Astrocyte (in vitro differentiated cells and primary cell): ENCODE results near the gene TMEM143. TPM values are rescaled to one million over a fixed set of nuclear protein-coding genes. Genes with fewer than 3 reads are reported as not detected.

ENCODE experiments used
- DNase-seq: peaks from one replicate; pipeline ENCODE4 v3.0.0-alpha.2; 2010; ENCODE audit warnings: low read depth
- FAIRE-seq: peaks from 2 replicates; lab custom pipeline; 2011; peaks lifted over from hg19 to GRCh38; lab: Jason Lieb, UNC
- H2AFZ ChIP-seq: 2 replicates; pipeline ENCODE4 v1.6.0; 2012; ENCODE audit warnings: low read depth, low read length, inconsistent platforms
- H3K27ac ChIP-seq: 2 replicates; pipeline ENCODE4 v1.5.1; 2011; ENCODE audit warnings: low read depth, low read length, inconsistent platforms
- H3K27me3 ChIP-seq: 2 replicates; pipeline ENCODE4 v1.6.0; 2011; ENCODE audit warnings: low read length, inconsistent platforms; ENCODE audit not compliant: insufficient read depth
- H3K36me3 ChIP-seq: 2 replicates; pipeline ENCODE4 v1.5.1; 2011; ENCODE audit warnings: low read length, inconsistent platforms; ENCODE audit not compliant: insufficient read depth
- H3K4me1 ChIP-seq: 2 replicates; pipeline ENCODE4 v1.5.1; 2011; ENCODE audit warnings: low read length, inconsistent platforms; ENCODE audit not compliant: insufficient read depth
- H3K4me2 ChIP-seq: 2 replicates; pipeline ENCODE4 v1.6.0; 2012; ENCODE audit warnings: low read length, inconsistent platforms
- H3K4me3 ChIP-seq: 2 replicates; pipeline ENCODE4 v1.5.1; 2011; ENCODE audit warnings: low read depth, mild to moderate bottlenecking, low read length, inconsistent platforms; ENCODE audit not compliant: insufficient read depth
- H3K79me2 ChIP-seq: 2 replicates; pipeline ENCODE4 v1.6.0; 2012; ENCODE audit warnings: mild to moderate bottlenecking, low read length, inconsistent platforms; ENCODE audit not compliant: insufficient read depth
- H3K9ac ChIP-seq: 2 replicates; pipeline ENCODE4 v1.6.0; 2012; ENCODE audit warnings: mild to moderate bottlenecking, low read length, inconsistent platforms
- H3K9me3 ChIP-seq: 2 replicates; pipeline ENCODE4 v1.5.1; 2012; ENCODE audit warnings: low read depth, mild to moderate bottlenecking, low read length, inconsistent platforms; ENCODE audit not compliant: insufficient read depth
- H4K20me1 ChIP-seq: 2 replicates; pipeline ENCODE4 v1.6.0; 2012; ENCODE audit warnings: low read length, inconsistent platforms; ENCODE audit not compliant: insufficient read depth
- H3K27ac Mint-ChIP-seq: one replicate; pipeline ENCODE4 v1.8.0; 2021; ENCODE audit warnings: mild to moderate bottlenecking, mixed read lengths; ENCODE audit not compliant: unreplicated experiment
- H3K27me3 Mint-ChIP-seq: one replicate; pipeline ENCODE4 v1.8.0; 2021; ENCODE audit warnings: low read depth, mixed read lengths; ENCODE audit not compliant: unreplicated experiment
- H3K36me3 Mint-ChIP-seq: one replicate; pipeline ENCODE4 v1.8.0; 2021; ENCODE audit warnings: low read depth, mixed read lengths; ENCODE audit not compliant: unreplicated experiment
- H3K4me1 Mint-ChIP-seq: one replicate; pipeline ENCODE4 v1.8.0; 2021; ENCODE audit warnings: low read depth, mixed read lengths; ENCODE audit not compliant: unreplicated experiment
- H3K4me3 Mint-ChIP-seq: one replicate; pipeline ENCODE4 v1.8.0; 2021; ENCODE audit warnings: mild to moderate bottlenecking, moderate library complexity, mixed read lengths; ENCODE audit not compliant: unreplicated experiment
- H3K9me3 Mint-ChIP-seq: one replicate; pipeline ENCODE4 v1.8.0; 2021; ENCODE audit warnings: mild to moderate bottlenecking, mixed read lengths; ENCODE audit not compliant: unreplicated experiment
- CTCF ChIP-seq: IDR thresholded peaks from 2 replicates; pipeline ENCODE4 v1.5.1; 2011; ENCODE audit warnings: low read depth, mild to moderate bottlenecking, inconsistent platforms, low read length, moderate library complexity; ENCODE audit not compliant: insufficient read depth
- EZH2 ChIP-seq: IDR thresholded peaks from 2 replicates; pipeline ENCODE4 v1.6.1; 2012; ENCODE audit warnings: mild to moderate bottlenecking, low read length, inconsistent platforms; ENCODE audit not compliant: insufficient read depth
- total RNA-seq: library from RNA; stranded (reverse); gene quantifications from 2 replicates; pipeline ENCODE4 v1.2.1, GENCODE V29; 2021

The TMEM143 gene
- total RNA-seq, 1 donor from 2014 or later, result 8.7 TPM

DNA sequence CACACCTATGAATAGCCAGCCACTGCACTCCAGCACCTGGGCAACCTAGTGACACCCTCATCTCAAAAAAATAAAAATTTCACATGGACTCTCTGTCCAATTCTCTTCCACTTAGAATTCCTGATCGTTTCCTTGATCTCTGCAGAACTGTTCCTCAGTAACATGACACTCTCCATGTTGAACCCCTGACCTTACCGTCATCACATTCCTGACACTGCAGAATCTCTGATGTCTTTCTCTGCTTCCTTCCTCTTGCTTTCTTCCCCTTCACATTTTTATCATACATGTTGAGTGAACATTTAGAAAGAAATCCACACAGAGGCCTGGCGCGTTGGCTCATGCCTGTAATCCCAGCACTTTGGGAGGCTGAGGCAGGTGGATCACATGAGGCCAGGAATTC lies 78.8 kb downstream of the TMEM143 start:
- H3K36me3 ChIP-seq, result no peaks in the 10 kb centered on the region
- no peaks in the 10 kb centered on the region for H3K27me3 ChIP-seq
- peaks cover 18% of the 10 kb centered on the region for H3K9me3 Mint-ChIP-seq
- H3K4me1 Mint-ChIP-seq, result peaks cover 12% of the 10 kb centered on the region
- no peak for TF ChIP-seq CTCF
- no peak for TF ChIP-seq EZH2
- H3K27me3 Mint-ChIP-seq, result no peaks in the 10 kb centered on the region
- peaks cover 38% of the 10 kb centered on the region for H3K36me3 Mint-ChIP-seq
- no peaks in the 10 kb centered on the region for H4K20me1 ChIP-seq
- H3K4me2 ChIP-seq, result peak overlapping the region; percentile 56
- H3K9ac ChIP-seq, result peak overlapping the region; percentile 75
- no peak overlapping the region for H2AFZ ChIP-seq
- no peak for FAIRE-seq
- no peak overlapping the region for H3K4me3 Mint-ChIP-seq
- DNase-seq, result peak; percentile 30
- no peak overlapping the region for H3K4me3 ChIP-seq
- H3K27ac ChIP-seq, result peak overlapping the region; percentile 97
- H3K4me1 ChIP-seq, result peaks cover 14% of the 10 kb centered on the region
- H3K79me2 ChIP-seq, result no peaks in the 10 kb centered on the region
- H3K9me3 ChIP-seq, result peaks cover 22% of the 10 kb centered on the region
- peak overlapping the region; percentile 92 for H3K27ac Mint-ChIP-seq

- H3K27ac ChIP-seq, result peak overlapping the region; percentile 97
- H3K9ac ChIP-seq, result peak overlapping the region; percentile 75
- peak overlapping the region; percentile 92 for H3K27ac Mint-ChIP-seq
- TF ChIP-seq EZH2 (no peak), CTCF (no peak)
- H3K4me2 ChIP-seq, result peak overlapping the region; percentile 65
- H3K4me3 ChIP-seq, result no peak overlapping the region
- H3K79me2 ChIP-seq, result no peaks in the 10 kb centered on the region
- no peak overlapping the region for H2AFZ ChIP-seq
- H3K4me1 Mint-ChIP-seq, result peaks cover 12% of the 10 kb centered on the region
- H3K36me3 ChIP-seq, result no peaks in the 10 kb centered on the region
- H3K4me3 Mint-ChIP-seq, result peak overlapping the region; percentile 21
- H3K4me1 ChIP-seq, result peaks cover 14% of the 10 kb centered on the region
- H3K36me3 Mint-ChIP-seq, result peaks cover 37% of the 10 kb centered on the region
- peaks cover 18% of the 10 kb centered on the region for H3K9me3 Mint-ChIP-seq
- no peaks in the 10 kb centered on the region for H3K27me3 Mint-ChIP-seq
- no peaks in the 10 kb centered on the region for H3K27me3 ChIP-seq
- peaks cover 22% of the 10 kb centered on the region for H3K9me3 ChIP-seq
- H4K20me1 ChIP-seq, result no peaks in the 10 kb centered on the region
- DNase-seq, result peak; percentile 94
- FAIRE-seq, result no peak
Measured at GRCh38 chr19:48283908-48284307, 79.8 kb downstream of the TMEM143 start.

Other genes with a start within 250 kb of the TMEM143 start
- gene LIG1, start 193.6 kb downstream of the TMEM143 start, total RNA-seq, result 16.8 and 19.2 TPM in 2 replicates
- gene ZSWIM9, start 193.3 kb downstream of the TMEM143 start, total RNA-seq, result 4.7 TPM in 2 replicates
- 22.9 and 26.3 TPM in 2 replicates for gene CARD8, start 108.0 kb downstream of the TMEM143 start, total RNA-seq
- gene ZNF114, start 93.9 kb downstream of the TMEM143 start, total RNA-seq, result 7.6 and 19.6 TPM in 2 replicates
- 199 and 217 TPM in 2 replicates for gene EMP3, start 38.4 kb downstream of the TMEM143 start, total RNA-seq
- gene SYNGR4, start 427 bp upstream of the TMEM143 start, total RNA-seq, result not detected in 2 replicates
- gene KDELR1, start 27.6 kb upstream of the TMEM143 start, total RNA-seq, result 370 and 396 TPM in 2 replicates
- 6.2 and 9.3 TPM in 2 replicates for gene GRIN2D, start 29.7 kb upstream of the TMEM143 start, total RNA-seq
- gene GRWD1, start 82.0 kb upstream of the TMEM143 start, total RNA-seq, result 35.6 and 41.4 TPM in 2 replicates
- 1.4 TPM in 2 replicates for gene KCNJ14, start 91.6 kb upstream of the TMEM143 start, total RNA-seq
- gene CYTH2, start 105.4 kb upstream of the TMEM143 start, total RNA-seq, result 62.4 and 67.1 TPM in 2 replicates
- 6.2 TPM in 2 replicates for gene LMTK3, start 147.9 kb upstream of the TMEM143 start, total RNA-seq
- 0.31 TPM in 1 of 2 replicates, not detected in the other for gene SULT2B1, start 188.2 kb upstream of the TMEM143 start, total RNA-seq
- not detected in 2 replicates for gene SPACA4, start 242.8 kb upstream of the TMEM143 start, total RNA-seq